Neuronal stem cell (in vitro differentiated cells): ENCODE measurements around the gene NDST1.

Source experiments
- DNase-seq: peaks from one replicate; pipeline ENCODE4 v3.0.0-alpha.2; 2013; ENCODE audit warnings: low spot score
- H2AFZ ChIP-seq: one replicate; pipeline ENCODE4 v1.6.1; 2013; ENCODE audit warnings: mild to moderate bottlenecking, low read length, inconsistent platforms
- H2AK5ac ChIP-seq: 2 replicates; pipeline ENCODE4 v1.6.1; 2013; ENCODE audit warnings: low read depth, mild to moderate bottlenecking, inconsistent platforms, low read length, moderate library complexity, mixed read lengths
- H2BK120ac ChIP-seq: 2 replicates; pipeline ENCODE4 v1.6.1; 2013; ENCODE audit warnings: low read depth, mild to moderate bottlenecking, inconsistent platforms, low read length, moderate library complexity, mixed read lengths
- H2BK12ac ChIP-seq: one replicate; pipeline ENCODE4 v1.6.1; 2013; ENCODE audit warnings: low read length, inconsistent platforms
- H2BK15ac ChIP-seq: 2 replicates; pipeline ENCODE4 v1.6.1; 2013; ENCODE audit warnings: mild to moderate bottlenecking, low read length, inconsistent platforms, mixed read lengths
- H2BK5ac ChIP-seq: one replicate; pipeline ENCODE4 v1.6.1; 2013; ENCODE audit warnings: inconsistent platforms, mild to moderate bottlenecking, low read length, moderate library complexity
- H3K14ac ChIP-seq: one replicate; pipeline ENCODE4 v1.6.1; 2013; ENCODE audit warnings: low read length, inconsistent platforms
- H3K18ac ChIP-seq: 2 replicates; pipeline ENCODE4 v1.6.1; 2013; ENCODE audit warnings: low read length, inconsistent platforms
- H3K23ac ChIP-seq: 2 replicates; pipeline ENCODE4 v1.6.1; 2013; ENCODE audit warnings: low read depth, mild to moderate bottlenecking, mixed read lengths, low read length, inconsistent platforms; ENCODE audit not compliant: poor library complexity
- H3K27ac ChIP-seq: replicated peaks from 3 replicates; pipeline ENCODE4 v1.5.1; 2013; ENCODE audit warnings: low read length, inconsistent platforms
- H3K27me3 ChIP-seq, 3 experiments: 2 replicates each; pipeline ENCODE4 v1.6.1; 2013; ENCODE audit warnings: low read length in 3 of 3, mild to moderate bottlenecking in 2 of 3, inconsistent platforms in 1 of 3, low read depth in 1 of 3, mixed read lengths in 1 of 3, moderate library complexity in 1 of 3; ENCODE audit not compliant: control insufficient read depth in 3 of 3, insufficient read depth in 3 of 3
- H3K36me3 ChIP-seq, 2 donors: replicated peaks in 1 of 2; 2 replicates each; pipeline ENCODE4 v1.6.1; 2013; ENCODE audit warnings: low read length in 2 of 2; ENCODE audit not compliant: control insufficient read depth in 2 of 2, insufficient read depth in 2 of 2
- H3K4ac ChIP-seq: 2 replicates; pipeline ENCODE4 v1.6.1; 2013; ENCODE audit warnings: inconsistent platforms, mild to moderate bottlenecking, low read length, moderate library complexity
- H3K4me1 ChIP-seq, 2 donors: 1 replicate in 1 of 2; 2 replicates in 1 of 2; pipeline ENCODE4 v1.6.1; 2013; ENCODE audit warnings: low read length in 2 of 2, low read depth in 1 of 2; ENCODE audit not compliant: control insufficient read depth in 2 of 2, insufficient read depth in 1 of 2
- H3K4me2 ChIP-seq: one replicate; pipeline ENCODE4 v1.6.1; 2013; ENCODE audit warnings: mild to moderate bottlenecking, low read length, inconsistent platforms; ENCODE audit not compliant: insufficient read depth, poor library complexity, severe bottlenecking
- H3K4me3 ChIP-seq, 2 donors: 2 replicates each; pipeline ENCODE4 v1.5.1; 2013; ENCODE audit warnings: low read length in 2 of 2, mild to moderate bottlenecking in 2 of 2, inconsistent platforms in 1 of 2, moderate library complexity in 1 of 2
- H3K79me1 ChIP-seq: one replicate; pipeline ENCODE4 v1.6.1; 2013; ENCODE audit warnings: low read depth, mild to moderate bottlenecking, inconsistent platforms, low read length, moderate library complexity
- H3K9ac ChIP-seq: one replicate; pipeline ENCODE4 v1.6.1; 2013; ENCODE audit warnings: mild to moderate bottlenecking, low read depth, low read length, inconsistent platforms; ENCODE audit not compliant: poor library complexity
- H3K9me3 ChIP-seq, 2 donors: replicated peaks in 1 of 2; 2 replicates each; pipeline versions ENCODE3 to v1.6.1; 2013; ENCODE audit warnings: low read length in 2 of 2, mild to moderate bottlenecking in 2 of 2, inconsistent platforms in 1 of 2, low read depth in 1 of 2, mixed read lengths in 1 of 2, moderate library complexity in 1 of 2; ENCODE audit not compliant: control insufficient read depth in 2 of 2, insufficient read depth in 1 of 2
- H4K8ac ChIP-seq: one replicate; pipeline ENCODE4 v1.6.1; 2013; ENCODE audit warnings: low read depth, mild to moderate bottlenecking, inconsistent platforms, low read length, moderate library complexity
- H4K91ac ChIP-seq: one replicate; pipeline ENCODE4 v1.6.1; 2013; ENCODE audit warnings: low read length, low read depth, mild to moderate bottlenecking, inconsistent platforms; ENCODE audit not compliant: poor library complexity
- WGBS, 2 donors: extraction: QIAGEN DNeasy Blood & Tissue Kit; methylation state at CpG; one replicate each; pipeline ENCODE4 v1.1.7; 2013; ENCODE audit warnings: missing lambda C conversion rate in 2 of 2, mixed read lengths in 1 of 2; ENCODE audit not compliant: insufficient read length in 2 of 2, insufficient replicate concordance in 1 of 2; ENCODE audit errors: extremely low coverage in 2 of 2; 5-methylcytosine and 5-hydroxymethylcytosine counted together

The NDST1 gene

GRCh38 chr5:150506571-150507473, 1.1 kb upstream of the NDST1 start:
- Histone ChIP-seq H3K79me1 (peaks cover 21% of the 10 kb centered on the region), H3K14ac (no peak overlapping the region), H3K27ac (no peak overlapping the region), H2BK15ac (no peak overlapping the region), H3K27me3 (no peaks in the 10 kb centered on the region), H2AK5ac (no peak overlapping the region), H3K4me1 (peaks cover 24 to 42% of the 10 kb centered on the region in 2 donors), H3K4me3 (no peak overlapping the region), H3K9me3 (no peaks in the 10 kb centered on the region), H3K36me3 (peaks cover 0 to 12% of the 10 kb centered on the region in 2 donors), H3K9ac (no peak overlapping the region), H4K8ac (no peak overlapping the region), H4K91ac (no peak overlapping the region), H3K4ac (no peak overlapping the region), H2BK120ac (no peak overlapping the region), H2AFZ (no peak overlapping the region), H3K4me2 (no peak overlapping the region), H3K23ac (no peak overlapping the region), H2BK5ac (no peak overlapping the region), H3K18ac (peak overlapping the region; percentile 1), H2BK12ac (no peak overlapping the region)
- WGBS, 2 donors: no CpG with 5 or more reads among the region's 11 CpGs
- no peak for DNase-seq

DNA sequence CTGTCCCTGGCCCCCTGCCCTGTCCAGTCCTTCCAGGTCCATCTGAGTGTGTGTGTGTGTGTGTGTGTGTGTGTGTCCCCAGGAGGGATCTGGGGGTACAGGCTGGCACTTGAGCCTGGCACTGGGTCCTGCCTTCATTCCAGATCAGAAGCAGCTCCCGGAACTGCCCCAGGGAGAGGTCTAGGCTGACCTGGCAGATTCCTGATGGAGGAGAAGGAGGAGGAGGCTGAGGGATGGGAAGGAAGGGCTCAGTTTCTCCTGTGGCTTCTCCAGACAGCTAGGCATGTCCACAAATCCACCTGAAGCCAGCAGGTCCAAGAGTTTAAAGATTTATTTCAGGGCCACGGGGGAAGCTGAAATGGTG, 328 bp downstream of the NDST1 start:
- Histone ChIP-seq H3K18ac (peak overlapping the region; percentile 13), H3K27me3 (no peaks in the 10 kb centered on the region), H4K91ac (no peak overlapping the region), H2BK120ac (no peak overlapping the region), H3K9ac (peak overlapping the region; percentile 54), H2AFZ (no peak overlapping the region), H3K4me3 (no peak overlapping the region), H4K8ac (no peak overlapping the region), H2BK12ac (no peak overlapping the region), H3K23ac (peak overlapping the region; percentile 48), H3K4me1 (peaks cover 27 to 42% of the 10 kb centered on the region in 2 donors), H2AK5ac (peak overlapping the region; percentile 20), H3K79me1 (peaks cover 24% of the 10 kb centered on the region), H3K4me2 (no peak overlapping the region), H3K9me3 (no peaks in the 10 kb centered on the region), H2BK15ac (no peak overlapping the region), H3K36me3 (peaks cover 0 to 12% of the 10 kb centered on the region in 2 donors), H2BK5ac (no peak overlapping the region), H3K4ac (no peak overlapping the region), H3K27ac (no peak overlapping the region), H3K14ac (no peak overlapping the region)
- DNase-seq: no peak
- WGBS, 2 donors: no CpG with 5 or more reads among the region's 2 CpGs

- H3K4ac ChIP-seq: no peak overlapping the region
- peaks cover 0 to 12% of the 10 kb centered on the region in 2 donors for H3K36me3 ChIP-seq
- H2AFZ ChIP-seq: no peak overlapping the region
- no peak overlapping the region for H2BK12ac ChIP-seq
- no peak overlapping the region for H4K8ac ChIP-seq
- no peak overlapping the region for H3K14ac ChIP-seq
- no peak for DNase-seq
- H3K18ac ChIP-seq: no peak overlapping the region
- H3K9me3 ChIP-seq: no peaks in the 10 kb centered on the region
- no peak overlapping the region for H3K4me3 ChIP-seq
- no peak overlapping the region for H2AK5ac ChIP-seq
- peak overlapping the region; percentile 12 for H2BK15ac ChIP-seq
- H3K27ac ChIP-seq: no peak overlapping the region
- WGBS, 2 donors: no CpG with 5 or more reads among the region's 4 CpGs
- peaks cover 27 to 42% of the 10 kb centered on the region in 2 donors for H3K4me1 ChIP-seq
- H2BK120ac ChIP-seq: no peak overlapping the region
- no peak overlapping the region for H4K91ac ChIP-seq
- H2BK5ac ChIP-seq: no peak overlapping the region
- no peaks in the 10 kb centered on the region for H3K27me3 ChIP-seq
- no peak overlapping the region for H3K23ac ChIP-seq
- H3K9ac ChIP-seq: no peak overlapping the region
- H3K79me1 ChIP-seq: peaks cover 24% of the 10 kb centered on the region
- H3K4me2 ChIP-seq: no peak overlapping the region
These were observed 897 bp downstream of the NDST1 start for GRCh38 chr5:150508828-150509227.

DNA sequence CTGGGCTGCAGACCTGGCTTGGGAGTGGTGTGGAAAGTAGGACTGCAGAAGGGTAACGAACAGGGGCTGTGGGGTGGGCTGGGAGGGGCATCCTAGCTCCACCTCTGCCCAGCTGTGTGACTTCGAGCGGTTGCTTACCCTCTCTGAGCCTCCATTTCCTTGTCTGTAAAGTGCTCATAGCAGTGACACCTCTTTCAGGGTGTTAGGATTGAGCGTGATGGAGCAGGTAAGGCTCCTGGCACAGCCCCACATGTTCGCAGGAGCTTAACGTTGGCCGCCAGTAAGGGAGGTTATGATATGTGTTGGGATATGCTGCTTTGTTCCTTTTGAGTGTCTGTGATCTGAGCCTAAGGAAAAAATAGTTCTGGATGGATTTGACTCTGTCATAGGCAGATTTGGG, 2.1 kb downstream of the NDST1 start:
- Histone ChIP-seq H4K91ac (no peak overlapping the region), H3K27ac (no peak overlapping the region), H3K9me3 (no peaks in the 10 kb centered on the region), H2BK15ac (no peak overlapping the region), H3K4me2 (no peak overlapping the region), H3K36me3 (peaks cover 0 to 15% of the 10 kb centered on the region in 2 donors), H3K79me1 (peaks cover 25% of the 10 kb centered on the region), H4K8ac (no peak overlapping the region), H3K4me1 (peaks cover 28 to 40% of the 10 kb centered on the region in 2 donors), H3K23ac (no peak overlapping the region), H2BK12ac (no peak overlapping the region), H3K18ac (no peak overlapping the region), H2AK5ac (peak overlapping the region; percentile 17), H3K4me3 (no peak overlapping the region), H3K4ac (no peak overlapping the region), H3K9ac (no peak overlapping the region), H2BK5ac (peak overlapping the region; percentile 7), H2AFZ (no peak overlapping the region), H3K14ac (no peak overlapping the region), H3K27me3 (no peaks in the 10 kb centered on the region), H2BK120ac (no peak overlapping the region)
- no peak for DNase-seq
- WGBS, 2 donors: no CpG with 5 or more reads among the region's 7 CpGs
